ENCODE results near the gene PRKAG1. TPM values are rescaled to one million over a fixed set of nuclear protein-coding genes. Genes with fewer than 3 reads are reported as not detected.

The PRKAG1 gene
- total and polyA plus RNA-seq, 2 donors from 2014 or later: 57.1 to 58.4 TPM

GRCh38 chr12:49019120-49019430 lies 499 bp upstream of the PRKAG1 start:
- H3K9me3 ChIP-seq (ENCODE audit: control insufficient read depth in 2 of 3, insufficient read depth in 1 of 3, low read length in 3 of 3): no peaks in the 10 kb centered on the region
- H3K9ac ChIP-seq (ENCODE audit: low read length in 3 of 3): peak overlapping the region; percentile 84 to 93 (median 88)
- intact Hi-C loops (cut with DNase I): no loop called here
- FAIRE-seq: no peak
- peaks cover 3 to 20% (median 16%) of the 10 kb centered on the region in 3 donors for H3K36me3 ChIP-seq (ENCODE audit: control insufficient read depth in 2 of 3, insufficient read depth in 3 of 3, low read length in 3 of 3)
- no peak for DNase-seq
- peak overlapping the region; percentile 95 to 98 for H3K27ac ChIP-seq (ENCODE audit: low read depth in 2 of 2, low read length in 2 of 2)
- H3K4me1 ChIP-seq (ENCODE audit: control insufficient read depth in 2 of 3, insufficient read depth in 2 of 3, low read depth in 1 of 3, low read length in 3 of 3): peaks cover 0 to 5% (median 3%) of the 10 kb centered on the region in 3 donors
- no peak for TF ChIP-seq CTCF (IDR thresholded peaks at IDR 0.05; ENCODE audit: borderline replicate concordance, extremely low read depth, insufficient read depth)
- peak overlapping the region; percentile 89 to 97 (median 90) for H3K4me3 ChIP-seq (ENCODE audit: low read length in 3 of 3)
- no peaks in the 10 kb centered on the region for H3K27me3 ChIP-seq (ENCODE audit: control insufficient read depth, insufficient read depth, low read length)

DNA sequence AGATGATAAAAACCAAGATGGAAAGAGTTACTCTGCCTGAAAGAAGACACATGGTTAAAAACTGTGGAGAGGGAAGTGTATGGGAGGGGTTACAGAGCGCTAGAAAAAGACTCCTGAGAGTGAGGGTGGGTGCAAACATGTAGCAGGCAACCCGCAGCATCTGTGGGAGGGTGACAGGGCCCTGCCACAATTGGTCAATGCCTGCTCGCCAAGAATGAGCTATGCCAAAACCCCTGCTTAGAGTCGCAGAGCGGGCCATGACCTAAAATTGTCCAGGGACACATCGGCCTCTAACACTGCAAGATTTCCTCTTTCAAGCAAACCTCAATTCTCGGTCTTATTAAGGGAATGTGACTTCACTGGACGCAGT lies 700 bp downstream of the PRKAG1 start:
- Histone ChIP-seq H3K4me3 (ENCODE audit: low read length in 3 of 3) (peak overlapping the region; percentile 74 to 97 (median 76)), H3K9me3 (ENCODE audit: control insufficient read depth in 2 of 3, insufficient read depth in 1 of 3, low read length in 3 of 3) (no peaks in the 10 kb centered on the region), H3K27me3 (ENCODE audit: control insufficient read depth, insufficient read depth, low read length) (no peaks in the 10 kb centered on the region), H3K36me3 (ENCODE audit: control insufficient read depth in 2 of 3, insufficient read depth in 3 of 3, low read length in 3 of 3) (peaks cover 0 to 12% (median 11%) of the 10 kb centered on the region in 3 donors), H3K4me1 (ENCODE audit: control insufficient read depth in 2 of 3, insufficient read depth in 2 of 3, low read depth in 1 of 3, low read length in 3 of 3) (peaks cover 0 to 5% (median 3%) of the 10 kb centered on the region in 3 donors), H3K27ac (ENCODE audit: low read depth in 2 of 2, low read length in 2 of 2) (peak overlapping the region; percentile 89 to 98), H3K9ac (ENCODE audit: low read length in 3 of 3) (peak overlapping the region; percentile 57 to 88 (median 84))
- no peak for TF ChIP-seq CTCF (IDR thresholded peaks at IDR 0.05; ENCODE audit: borderline replicate concordance, extremely low read depth, insufficient read depth)
- intact Hi-C loops (cut with DNase I): no loop called here
- DNase-seq (peak in 1 of 5 donors; percentile 62), FAIRE-seq (no peak)

DNA sequence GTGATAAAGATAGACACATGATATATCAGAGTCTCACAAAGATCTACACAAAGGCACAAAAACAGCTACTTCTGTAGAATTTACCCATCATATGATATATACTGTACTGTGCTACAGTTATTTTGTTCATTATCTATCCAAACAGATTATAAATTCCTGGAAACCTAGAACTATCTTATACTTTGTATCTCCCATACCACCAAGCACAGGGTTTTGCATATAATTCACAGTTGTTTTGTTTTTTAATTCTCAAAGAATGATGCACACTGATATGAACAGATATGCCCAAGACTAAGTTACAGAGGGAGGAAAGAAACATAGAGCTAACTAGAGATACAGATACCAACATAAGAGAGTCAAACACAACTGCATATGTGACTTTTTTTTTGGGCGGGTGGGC lies 3.4 kb downstream of the PRKAG1 start:
- H3K27me3 ChIP-seq (ENCODE audit: control insufficient read depth, insufficient read depth, low read length): no peaks in the 10 kb centered on the region
- DNase-seq (no peak), FAIRE-seq (no peak)
- H3K9me3 ChIP-seq (ENCODE audit: control insufficient read depth in 2 of 3, insufficient read depth in 1 of 3, low read length in 3 of 3): no peaks in the 10 kb centered on the region
- peaks cover 0 to 8% (median 3%) of the 10 kb centered on the region in 3 donors for H3K36me3 ChIP-seq (ENCODE audit: control insufficient read depth in 2 of 3, insufficient read depth in 3 of 3, low read length in 3 of 3)
- no peak overlapping the region for H3K9ac ChIP-seq (ENCODE audit: low read length in 3 of 3)
- intact Hi-C loops (cut with DNase I): no loop called here
- no peak overlapping the region for H3K27ac ChIP-seq (ENCODE audit: low read depth in 2 of 2, low read length in 2 of 2)
- H3K4me3 ChIP-seq (ENCODE audit: low read length in 3 of 3): no peak overlapping the region
- no peak for TF ChIP-seq CTCF (IDR thresholded peaks at IDR 0.05; ENCODE audit: borderline replicate concordance, extremely low read depth, insufficient read depth)
- H3K4me1 ChIP-seq (ENCODE audit: control insufficient read depth in 2 of 3, insufficient read depth in 2 of 3, low read depth in 1 of 3, low read length in 3 of 3): peaks cover 0 to 5% (median 3%) of the 10 kb centered on the region in 3 donors

DNA sequence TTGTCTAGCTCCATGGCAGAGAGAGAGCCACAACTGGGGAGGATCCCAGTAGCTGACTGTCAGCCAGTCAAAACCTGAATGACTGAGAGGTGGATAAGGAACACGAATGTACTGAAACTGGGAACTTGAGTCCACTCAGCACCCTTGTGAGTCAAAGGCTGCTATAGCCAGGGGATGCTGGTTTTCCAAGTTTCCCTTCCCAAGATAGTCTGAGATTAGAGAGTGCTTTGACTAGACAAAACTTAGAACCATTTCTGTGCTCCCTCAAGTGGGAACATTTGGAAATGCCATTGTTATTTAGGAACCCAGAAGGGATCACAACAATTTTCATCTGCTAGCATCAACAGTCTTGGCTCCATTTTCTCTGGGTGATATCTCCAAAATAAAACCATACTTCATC lies 4.0 kb downstream of the PRKAG1 start:
- Histone ChIP-seq H3K4me3 (ENCODE audit: low read length in 3 of 3) (no peak overlapping the region), H3K9ac (ENCODE audit: low read length in 3 of 3) (no peak overlapping the region), H3K27ac (ENCODE audit: low read depth in 2 of 2, low read length in 2 of 2) (no peak overlapping the region), H3K4me1 (ENCODE audit: control insufficient read depth in 2 of 3, insufficient read depth in 2 of 3, low read depth in 1 of 3, low read length in 3 of 3) (peaks cover 0 to 5% (median 3%) of the 10 kb centered on the region in 3 donors), H3K36me3 (ENCODE audit: control insufficient read depth in 2 of 3, insufficient read depth in 3 of 3, low read length in 3 of 3) (peaks cover 0 to 8% (median 3%) of the 10 kb centered on the region in 3 donors), H3K9me3 (ENCODE audit: control insufficient read depth in 2 of 3, insufficient read depth in 1 of 3, low read length in 3 of 3) (no peaks in the 10 kb centered on the region), H3K27me3 (ENCODE audit: control insufficient read depth, insufficient read depth, low read length) (no peaks in the 10 kb centered on the region)
- DNase-seq (peak in 2 of 5 donors; percentile 6 to 24), FAIRE-seq (no peak)
- intact Hi-C loops (cut with DNase I): no loop called here
- TF ChIP-seq CTCF (IDR thresholded peaks at IDR 0.05; ENCODE audit: borderline replicate concordance, extremely low read depth, insufficient read depth): no peak
